HepG2 (cell line): ENCODE results near the gene TLE1. TPM values are rescaled to one million over a fixed set of nuclear protein-coding genes. Genes with fewer than 3 reads are reported as not detected.

ENCODE experiments used
- ATAC-seq: fragments of 200-7000 bp; cut with Tn5 transposase; 3 replicates; pipeline ENCODE4 v1.9.1; 2020; ENCODE audit warnings: mild to moderate bottlenecking, moderate library complexity
- BruUV-seq: library from RNA; stranded (reverse); fragments of 400-500 nt; replicated peaks from 2 replicates; lab custom pipeline; 2021; lab: Mats Ljungman, UMichigan
- CTCF ChIA-PET: fragments of 300-600 bp; formaldehyde crosslinking; extraction: SDS; loops from one replicate; lab custom pipeline; 2021; ENCODE audit warnings: low total read pairs, inconsistent platforms, low intra/inter-chr PET ratio; lab: Yijun Ruan, JAX
- POLR2A ChIA-PET: fragments of 350-600 bp; sonication (Branson Sonifier 250); formaldehyde crosslinking; loops from one replicate; lab custom pipeline; 2020; ENCODE audit warnings: antibody characterized with exemption, inconsistent platforms; lab: Yijun Ruan, JAX
- DNase-seq: peaks from one replicate; pipeline ENCODE4 v3.0.0-alpha.2; 2015; ENCODE audit warnings: low spot score
- FAIRE-seq: peaks from 3 replicates; lab custom pipeline; 2011; peaks lifted over from hg19 to GRCh38; lab: Jason Lieb, UNC
- H2AFZ ChIP-seq: one replicate; pipeline ENCODE4 v1.6.1; 2011; ENCODE audit warnings: low read length, inconsistent platforms
- H3K27ac ChIP-seq: fragments of 300-600 bp; 3 replicates; pipeline ENCODE4 v1.8.0; 2011; ENCODE audit warnings: mixed run types, mild to moderate bottlenecking, mixed read lengths, low read length, inconsistent platforms; ENCODE audit not compliant: insufficient read depth; ENCODE audit errors: extremely low read length
- H3K27me3 ChIP-seq, 2 experiments: fragments of 200-600 bp in 1 of 2; 2 replicates in 1 of 2; 3 replicates in 1 of 2; pipeline versions ENCODE4 v1.6.0 to v1.8.0; 2011; ENCODE audit warnings: low read length in 2 of 2, mild to moderate bottlenecking in 2 of 2, moderate library complexity in 2 of 2, inconsistent platforms in 1 of 2; ENCODE audit not compliant: insufficient read depth in 2 of 2, control insufficient read depth in 1 of 2
- H3K36me3 ChIP-seq, 2 experiments: fragments of 200-600 bp in 1 of 2; replicated peaks in 1 of 2; 2 replicates in 1 of 2; 3 replicates in 1 of 2; pipeline versions ENCODE4 v1.5.1 to v1.8.0; 2011; ENCODE audit warnings: low read length in 2 of 2, inconsistent platforms in 1 of 2; ENCODE audit not compliant: insufficient read depth in 2 of 2, control insufficient read depth in 1 of 2
- H3K4me1 ChIP-seq: 2 replicates; pipeline ENCODE4 v1.5.1; 2012; ENCODE audit warnings: low read length, inconsistent platforms; ENCODE audit not compliant: insufficient read depth
- H3K4me2 ChIP-seq: 2 replicates; pipeline ENCODE4 v1.6.0; 2011; ENCODE audit warnings: low read depth, low read length, inconsistent platforms
- H3K4me3 ChIP-seq, 3 experiments: fragments of 200-600 bp in 1 of 3; sonication (generic), shearing (Covaris generic) in 1 of 3; replicated peaks in 1 of 3; 2 replicates each; pipeline ENCODE4 v1.5.1; 2011 to 2016; ENCODE audit warnings: low read length in 3 of 3, inconsistent platforms in 2 of 3, low read depth in 2 of 3, mild to moderate bottlenecking in 2 of 3, control low read depth in 1 of 3, mixed read lengths in 1 of 3; ENCODE audit not compliant: insufficient read depth in 1 of 3
- H3K79me2 ChIP-seq: one replicate; pipeline ENCODE4 v1.6.1; 2011; ENCODE audit warnings: low read length, inconsistent platforms; ENCODE audit not compliant: insufficient read depth
- H3K9ac ChIP-seq: 2 replicates; pipeline ENCODE4 v1.6.0; 2011; ENCODE audit warnings: mild to moderate bottlenecking, low read depth, low read length, inconsistent platforms; ENCODE audit not compliant: insufficient read depth
- H3K9me3 ChIP-seq: 2 replicates; pipeline ENCODE4 v1.5.1; 2012; ENCODE audit warnings: mild to moderate bottlenecking, low read length
- H4K20me1 ChIP-seq: 2 replicates; pipeline ENCODE4 v1.6.0; 2011; ENCODE audit warnings: inconsistent platforms, mild to moderate bottlenecking, low read length, moderate library complexity; ENCODE audit not compliant: insufficient read depth
- FIP1L1 ChIP-seq: fragments of 200-400 bp; formaldehyde crosslinking; IDR thresholded peaks from 2 replicates; pipeline ENCODE4 v1.6.1; 2018; ENCODE audit warnings: low read depth, mild to moderate bottlenecking, low read length, moderate library complexity, borderline replicate concordance; ENCODE audit not compliant: insufficient read depth
- HNRNPLL ChIP-seq: fragments of 200-400 bp; formaldehyde crosslinking; IDR thresholded peaks from 2 replicates; pipeline ENCODE4 v1.6.1; 2017; ENCODE audit warnings: mild to moderate bottlenecking, low read depth, low read length; ENCODE audit not compliant: poor library complexity, severe bottlenecking
- HOXA7 ChIP-seq: sonication (generic); formaldehyde crosslinking; IDR thresholded peaks from 2 replicates; pipeline ENCODE4 v1.8.1; 2022; ENCODE audit warnings: mild to moderate bottlenecking, missing genetic modification reagents, moderate library complexity
- ISL2 ChIP-seq: sonication (generic); formaldehyde crosslinking; IDR thresholded peaks from 2 replicates; pipeline ENCODE4 v1.5.0; 2020; ENCODE audit warnings: missing genetic modification reagents
- MXI1 ChIP-seq: IDR thresholded peaks from 3 replicates; pipeline ENCODE4 v1.6.1; 2012; ENCODE audit warnings: low read depth, low read length, inconsistent platforms, borderline replicate concordance
- POGZ ChIP-seq: sonication (generic); formaldehyde crosslinking; IDR thresholded peaks from 2 replicates; pipeline ENCODE4 v1.4.0; 2020; ENCODE audit warnings: mild to moderate bottlenecking, missing genetic modification reagents
- RBM22 ChIP-seq: fragments of 200-400 bp; formaldehyde crosslinking; optimal IDR thresholded peaks from 2 replicates; pipeline ENCODE3; 2017; ENCODE audit warnings: mild to moderate bottlenecking, low read length, moderate library complexity
- ZNF383 ChIP-seq: sonication (generic); formaldehyde crosslinking; IDR thresholded peaks from 2 replicates; pipeline ENCODE4 v1.4.0; 2020; ENCODE audit warnings: missing genetic modification reagents, mild to moderate bottlenecking, borderline replicate concordance
- ZNF564 ChIP-seq: sonication (generic); formaldehyde crosslinking; IDR thresholded peaks from 2 replicates; pipeline ENCODE4 v1.8.1; 2023; ENCODE audit warnings: mild to moderate bottlenecking, missing genetic modification reagents
- WGBS: methylation state at CpG from one replicate; pipeline ENCODE4 v1.1.6; 2017; ENCODE audit warnings: low lambda C conversion rate; 5-methylcytosine and 5-hydroxymethylcytosine counted together
- in situ Hi-C: cut with HindIII; loops from 2 replicates; pipeline ENCODE4 v1.10.0; 2017; ENCODE audit warnings: low pct_unique_long_range_greater_than_20kb; ENCODE audit not compliant: extremely low pct_ligation_motif_present
- intact Hi-C: fragments of 100-400 bp; cut with micrococcal nuclease; formaldehyde crosslinking; loops from one replicate; pipeline ENCODE4 v1.10.0; 2022; ENCODE audit not compliant: unreplicated experiment
- polyA plus RNA-seq, 8 experiments: library from polyadenylated mRNA; depleted of rRNA in 3 of 8; stranded (reverse) in 7 of 8; unstranded in 1 of 8; fragments of >200 nt; fragmentation: Illumina TruSeq in 4 of 8; extraction: Trizol in 4 of 8; gene quantifications; 2 replicates each; pipeline versions ENCODE4 v1.2.1 to v1.2.3, GENCODE V29; 2011 to 2016; ENCODE audit warnings: low read depth in 4 of 8, missing spikeins in 1 of 8, mixed read lengths in 1 of 8; ENCODE audit not compliant: insufficient read depth in 1 of 8
- total RNA-seq, 5 experiments: library from RNA; depleted of rRNA; stranded (reverse); fragments of >200 nt; fragmentation: Illumina TruSeq; extraction: Trizol; gene quantifications; 2 replicates each; pipeline ENCODE4 v1.2.3, GENCODE V29; 2016; ENCODE audit warnings: low read depth in 1 of 5
- TF ChIP-seq, protein P1 (sequence below): sonication (generic); formaldehyde crosslinking; conservative IDR thresholded peaks from 2 replicates; pipeline ENCODE4 v1.4.0; 2020; ENCODE audit warnings: missing genetic modification reagents
- TF ChIP-seq, protein P2 (sequence below): sonication (generic); formaldehyde crosslinking; IDR thresholded peaks from 2 replicates; pipeline ENCODE4 v1.5.0; 2020; ENCODE audit warnings: missing genetic modification reagents, mild to moderate bottlenecking, borderline replicate concordance

TLE1 gene
- total and polyA plus RNA-seq, 2 of the 13 experiments (the other 11 are each of a cell fraction or from before 2014, with no cell fraction given), result 35.9 to 109 TPM

DNA sequence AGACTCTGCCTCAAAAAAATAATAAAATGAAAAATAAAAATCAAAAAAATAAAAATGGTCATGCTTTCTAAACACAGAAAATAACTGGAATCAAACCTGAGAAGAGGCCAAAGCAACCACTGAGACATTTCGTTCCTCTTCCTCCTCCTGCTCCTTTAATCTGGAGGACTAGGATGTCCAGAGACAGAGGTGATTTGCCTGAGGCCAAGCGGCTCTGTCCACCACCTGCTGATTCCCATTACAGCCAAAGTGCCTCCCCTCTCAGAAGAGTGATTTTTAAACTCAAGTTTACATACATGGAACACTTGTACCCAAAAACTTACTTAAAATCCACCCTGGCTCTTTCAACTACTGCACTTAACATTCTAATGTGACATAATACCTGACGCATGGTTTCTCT, 65.6 kb downstream of the TLE1 start:
- ChIA-PET POLR2A (no interaction called here), CTCF (no interaction called here)
- Histone ChIP-seq H3K27me3 (no peaks in the 10 kb centered on the region), H3K36me3 (peaks cover 11 to 48% of the 10 kb centered on the region in 2 experiments), H3K27ac (no peak overlapping the region), H4K20me1 (no peaks in the 10 kb centered on the region), H2AFZ (no peak overlapping the region), H3K9ac (no peak overlapping the region), H3K4me2 (no peak overlapping the region), H3K9me3 (no peaks in the 10 kb centered on the region), H3K4me3 (no peak overlapping the region), H3K4me1 (peaks cover 25% of the 10 kb centered on the region), H3K79me2 (peaks cover 5% of the 10 kb centered on the region)
- no peak for FAIRE-seq
- DNase-seq, result no peak
- no peak for ATAC-seq
- in situ Hi-C loops (no loop called here), intact Hi-C loops (no loop called here)
- no TSS peak for BruUV-seq
- TF ChIP-seq, protein P1, sequence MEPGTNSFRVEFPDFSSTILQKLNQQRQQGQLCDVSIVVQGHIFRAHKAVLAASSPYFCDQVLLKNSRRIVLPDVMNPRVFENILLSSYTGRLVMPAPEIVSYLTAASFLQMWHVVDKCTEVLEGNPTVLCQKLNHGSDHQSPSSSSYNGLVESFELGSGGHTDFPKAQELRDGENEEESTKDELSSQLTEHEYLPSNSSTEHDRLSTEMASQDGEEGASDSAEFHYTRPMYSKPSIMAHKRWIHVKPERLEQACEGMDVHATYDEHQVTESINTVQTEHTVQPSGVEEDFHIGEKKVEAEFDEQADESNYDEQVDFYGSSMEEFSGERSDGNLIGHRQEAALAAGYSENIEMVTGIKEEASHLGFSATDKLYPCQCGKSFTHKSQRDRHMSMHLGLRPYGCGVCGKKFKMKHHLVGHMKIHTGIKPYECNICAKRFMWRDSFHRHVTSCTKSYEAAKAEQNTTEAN (CRISPR knock-in tag), result no peak
- TF ChIP-seq MXI1 (no peak), POGZ (CRISPR knock-in tag) (no peak), FIP1L1 (no peak)
- WGBS, result 98% methylated on average over 3 of the region's 3 CpGs

DNA sequence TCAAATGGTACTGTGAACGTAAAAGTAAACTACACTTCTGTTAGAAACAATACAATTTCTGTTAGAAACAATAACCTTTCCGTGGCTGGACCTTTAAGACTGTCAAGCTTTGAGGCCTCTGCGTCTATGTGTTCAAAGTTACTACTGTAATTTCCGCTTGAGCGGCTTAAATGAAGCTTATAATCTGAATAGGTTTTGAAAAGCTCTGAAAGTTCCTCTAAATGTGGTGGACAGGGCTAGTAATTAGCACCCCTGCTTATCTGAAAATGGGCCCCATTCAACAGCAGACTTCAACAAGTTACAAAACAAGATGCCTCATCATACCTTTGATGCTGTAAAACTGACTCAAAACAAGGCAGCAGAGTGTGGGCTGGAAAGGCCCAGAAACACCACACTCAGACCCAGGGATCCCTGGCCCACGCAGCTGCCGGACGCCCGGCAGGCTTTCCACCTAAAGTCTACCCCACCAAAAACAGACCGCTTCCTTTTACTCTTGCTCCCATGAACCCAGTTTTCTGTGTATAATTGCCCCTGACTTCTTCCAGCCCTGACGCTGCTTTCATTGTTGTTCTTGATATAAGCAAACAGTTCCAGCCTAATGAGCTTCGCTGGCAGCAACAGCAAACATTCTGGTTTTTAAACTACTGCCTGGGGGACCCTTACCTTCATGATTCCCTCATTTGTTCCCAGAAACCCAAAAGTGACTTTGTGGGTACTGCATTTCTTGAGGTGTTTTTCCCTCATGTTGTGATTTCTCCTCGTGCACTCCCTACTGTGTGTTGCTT, 66.7 kb downstream of the TLE1 start:
- CTCF ChIA-PET, result no interaction called here
- ATAC-seq, result no peak
- POLR2A ChIA-PET, result no interaction called here
- Histone ChIP-seq H4K20me1 (no peaks in the 10 kb centered on the region), H3K9ac (no peak overlapping the region), H3K79me2 (no peaks in the 10 kb centered on the region), H2AFZ (no peak overlapping the region), H3K4me1 (peaks cover 14% of the 10 kb centered on the region), H3K36me3 (peaks cover 11 to 51% of the 10 kb centered on the region in 2 experiments), H3K27ac (no peak overlapping the region), H3K4me3 (no peak overlapping the region), H3K9me3 (no peaks in the 10 kb centered on the region), H3K4me2 (no peak overlapping the region), H3K27me3 (no peaks in the 10 kb centered on the region)
- no peak for DNase-seq
- no peak for TF ChIP-seq ISL2 (CRISPR knock-in tag)
- TF ChIP-seq ZNF383 (CRISPR knock-in tag), result no peak
- TF ChIP-seq, protein P2, sequence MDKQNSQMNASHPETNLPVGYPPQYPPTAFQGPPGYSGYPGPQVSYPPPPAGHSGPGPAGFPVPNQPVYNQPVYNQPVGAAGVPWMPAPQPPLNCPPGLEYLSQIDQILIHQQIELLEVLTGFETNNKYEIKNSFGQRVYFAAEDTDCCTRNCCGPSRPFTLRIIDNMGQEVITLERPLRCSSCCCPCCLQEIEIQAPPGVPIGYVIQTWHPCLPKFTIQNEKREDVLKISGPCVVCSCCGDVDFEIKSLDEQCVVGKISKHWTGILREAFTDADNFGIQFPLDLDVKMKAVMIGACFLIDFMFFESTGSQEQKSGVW (CRISPR knock-in tag), result no peak
- no peak for TF ChIP-seq HNRNPLL
- peak; percentile 13 for TF ChIP-seq RBM22
- TF ChIP-seq ZNF564 (CRISPR knock-in tag), result no peak
- TF ChIP-seq HOXA7 (CRISPR knock-in tag), result no peak
- no peak for FAIRE-seq
- whole genome bisulfite sequencing, result 97% methylated on average over 13 of the region's 13 CpGs
- intact Hi-C loops, result no loop called here
- in situ Hi-C loops, result no loop called here
- BruUV-seq, result no TSS peak
